GM12872 (cell line): ENCODE data around the gene CEP85L.

Experiments used
- CTCF ChIP-seq: IDR thresholded peaks from 3 replicates; pipeline ENCODE4 v1.5.1; 2011; ENCODE audit warnings: low read depth, mild to moderate bottlenecking, low read length, moderate library complexity; ENCODE audit not compliant: insufficient read depth

CEP85L gene

GRCh38 chr6:118467181-118467580 lies 184.2 kb downstream of the CEP85L start:
- TF ChIP-seq CTCF, result no peak

- TF ChIP-seq CTCF, result no peak
Observed at GRCh38 chr6:118464620-118465019, 186.8 kb downstream of the CEP85L start.

GRCh38 chr6:118460958-118461470 lies 190.4 kb downstream of the CEP85L start:
- no peak for TF ChIP-seq CTCF

- TF ChIP-seq CTCF, result no peak
Observed at GRCh38 chr6:118456982-118457381, 194.4 kb downstream of the CEP85L start.

DNA sequence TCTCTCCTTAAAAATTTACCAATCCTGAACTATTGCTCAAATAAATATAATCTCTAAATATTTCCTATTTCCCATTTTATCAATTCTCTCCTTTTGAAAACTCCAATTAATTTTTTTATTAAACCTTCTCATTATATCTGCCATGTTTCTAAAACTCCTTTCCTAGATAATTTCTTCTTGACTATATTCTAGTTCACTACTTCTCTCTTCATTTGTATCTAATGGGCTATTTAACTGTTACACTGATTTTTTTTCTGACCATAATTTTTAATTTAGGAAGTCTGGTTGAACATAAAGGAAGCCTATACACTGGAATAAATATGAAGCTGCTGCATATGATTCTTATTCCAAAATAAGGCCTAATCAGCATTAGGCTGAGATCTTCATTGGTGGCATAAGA lies 199.6 kb downstream of the CEP85L start:
- TF ChIP-seq CTCF, result no peak

DNA sequence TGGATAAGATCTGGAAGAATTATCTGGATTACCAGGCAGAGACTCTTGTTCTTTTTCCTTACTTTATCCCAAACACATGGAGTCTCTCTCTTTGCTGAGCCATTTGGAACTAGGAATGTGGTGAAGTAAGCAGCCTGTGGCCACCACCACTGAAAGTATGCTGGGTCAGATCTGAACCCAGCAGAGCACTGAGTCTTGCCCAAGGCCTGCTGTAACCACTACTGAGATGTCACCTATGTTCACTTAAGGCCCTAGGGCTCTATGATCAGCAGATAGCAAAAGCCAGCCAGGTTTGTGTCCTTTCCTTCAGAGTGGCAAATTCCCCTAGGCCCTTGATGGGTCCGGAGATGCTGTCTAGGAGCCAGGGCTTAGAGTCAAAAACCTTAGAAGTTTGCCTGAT lies 206.6 kb downstream of the CEP85L start:
- no peak for TF ChIP-seq CTCF

GRCh38 chr6:118436482-118436881 lies 214.9 kb downstream of the CEP85L start:
- TF ChIP-seq CTCF, result no peak
